KMS-11 (cell line): ENCODE measurements around the gene PPOX.

Experiments used
- H2AFZ ChIP-seq: fragments of 200-600 bp; sonication (generic); 2 replicates; pipeline ENCODE4 v1.6.1; 2016; ENCODE audit warnings: antibody characterized with exemption, mixed run types, low read depth
- H3K27ac ChIP-seq: fragments of 200-600 bp; sonication (generic); 2 replicates; pipeline ENCODE4 v1.6.1; 2016; ENCODE audit warnings: mild to moderate bottlenecking, mixed run types
- H3K27me3 ChIP-seq: fragments of 200-600 bp; sonication (generic); 2 replicates; pipeline ENCODE4 v1.6.1; 2017; ENCODE audit warnings: mild to moderate bottlenecking, low read depth, mixed run types, moderate library complexity; ENCODE audit not compliant: insufficient read depth
- H3K36me3 ChIP-seq: fragments of 200-600 bp; sonication (generic); 2 replicates; pipeline ENCODE4 v1.6.1; 2017; ENCODE audit warnings: mild to moderate bottlenecking, mixed run types; ENCODE audit not compliant: insufficient read depth
- H3K4me1 ChIP-seq: fragments of 200-600 bp; sonication (generic); 2 replicates; pipeline ENCODE4 v1.6.1; 2016; ENCODE audit warnings: mild to moderate bottlenecking, low read depth, mixed run types; ENCODE audit not compliant: poor library complexity, severe bottlenecking
- H3K4me2 ChIP-seq: fragments of 200-600 bp; sonication (generic); 2 replicates; pipeline ENCODE4 v1.7.0; 2016; ENCODE audit warnings: mild to moderate bottlenecking, mixed run types
- H3K4me3 ChIP-seq: fragments of 200-600 bp; sonication (generic); IDR thresholded peaks from 2 replicates; pipeline ENCODE4 v1.6.1; 2017; ENCODE audit warnings: low read depth, low read length, mixed read lengths; ENCODE audit not compliant: insufficient read depth
- H3K79me2 ChIP-seq: fragments of 200-600 bp; sonication (generic); 2 replicates; pipeline ENCODE4 v1.6.1; 2016; ENCODE audit warnings: low read depth, mixed run types; ENCODE audit not compliant: insufficient read depth
- H3K9ac ChIP-seq: fragments of 200-600 bp; sonication (generic); 2 replicates; pipeline ENCODE4 v1.6.1; 2016; ENCODE audit warnings: mild to moderate bottlenecking, mixed run types
- H4K20me1 ChIP-seq: fragments of 200-600 bp; sonication (generic); 2 replicates; pipeline ENCODE4 v1.6.1; 2016; ENCODE audit warnings: mild to moderate bottlenecking, mixed run types; ENCODE audit not compliant: insufficient read depth
- TF ChIP-seq, protein P1 (sequence below): fragments of 200-600 bp; sonication (generic); conservative IDR thresholded peaks from 2 replicates; pipeline ENCODE4 v1.6.1; 2017; ENCODE audit warnings: low read depth, mild to moderate bottlenecking, antibody characterized with exemption, low read length, moderate library complexity, mixed read lengths

PPOX gene

DNA sequence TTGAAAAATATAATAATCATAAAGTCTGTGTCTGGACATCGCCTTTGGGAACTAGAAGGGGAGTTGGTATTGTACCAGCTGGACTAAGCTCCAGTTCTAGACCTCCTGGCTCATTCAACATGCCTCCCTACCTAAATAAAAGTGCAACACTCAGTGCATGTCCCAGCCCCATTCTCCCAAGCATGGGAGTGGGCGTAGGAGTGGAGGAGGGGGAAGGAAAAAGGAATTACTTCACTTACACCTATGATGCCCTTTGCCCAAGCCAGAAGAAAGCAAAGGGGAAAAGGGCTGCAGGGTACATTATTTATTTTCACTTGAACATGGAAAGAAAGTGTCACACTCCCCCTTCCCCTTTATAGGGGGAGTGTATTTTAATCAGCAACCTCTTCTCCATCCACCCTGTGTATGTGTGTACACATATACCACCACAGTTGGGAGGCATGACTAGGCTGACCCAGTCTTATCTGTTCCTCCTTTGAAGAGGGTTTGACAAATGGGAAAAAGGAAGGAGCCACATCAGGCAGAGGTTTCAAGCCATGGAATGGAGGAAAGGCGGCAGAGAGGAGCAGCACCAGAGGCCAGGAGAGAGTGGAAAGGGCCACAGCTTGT lies 45.1 kb upstream of the PPOX start:
- Histone ChIP-seq H3K4me3 (no peak overlapping the region), H3K36me3 (peaks cover 5% of the 10 kb centered on the region; the same call in 1 of the 2 replicates), H2AFZ (no peak overlapping the region), H4K20me1 (no peaks in the 10 kb centered on the region), H3K27ac (no peak overlapping the region), H3K79me2 (peaks cover 49% of the 10 kb centered on the region), H3K4me1 (peaks cover 31% of the 10 kb centered on the region), H3K4me2 (no peak overlapping the region), H3K27me3 (no peaks in the 10 kb centered on the region), H3K9ac (no peak overlapping the region)
- TF ChIP-seq, protein P1, sequence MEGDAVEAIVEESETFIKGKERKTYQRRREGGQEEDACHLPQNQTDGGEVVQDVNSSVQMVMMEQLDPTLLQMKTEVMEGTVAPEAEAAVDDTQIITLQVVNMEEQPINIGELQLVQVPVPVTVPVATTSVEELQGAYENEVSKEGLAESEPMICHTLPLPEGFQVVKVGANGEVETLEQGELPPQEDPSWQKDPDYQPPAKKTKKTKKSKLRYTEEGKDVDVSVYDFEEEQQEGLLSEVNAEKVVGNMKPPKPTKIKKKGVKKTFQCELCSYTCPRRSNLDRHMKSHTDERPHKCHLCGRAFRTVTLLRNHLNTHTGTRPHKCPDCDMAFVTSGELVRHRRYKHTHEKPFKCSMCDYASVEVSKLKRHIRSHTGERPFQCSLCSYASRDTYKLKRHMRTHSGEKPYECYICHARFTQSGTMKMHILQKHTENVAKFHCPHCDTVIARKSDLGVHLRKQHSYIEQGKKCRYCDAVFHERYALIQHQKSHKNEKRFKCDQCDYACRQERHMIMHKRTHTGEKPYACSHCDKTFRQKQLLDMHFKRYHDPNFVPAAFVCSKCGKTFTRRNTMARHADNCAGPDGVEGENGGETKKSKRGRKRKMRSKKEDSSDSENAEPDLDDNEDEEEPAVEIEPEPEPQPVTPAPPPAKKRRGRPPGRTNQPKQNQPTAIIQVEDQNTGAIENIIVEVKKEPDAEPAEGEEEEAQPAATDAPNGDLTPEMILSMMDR, result no peak

DNA sequence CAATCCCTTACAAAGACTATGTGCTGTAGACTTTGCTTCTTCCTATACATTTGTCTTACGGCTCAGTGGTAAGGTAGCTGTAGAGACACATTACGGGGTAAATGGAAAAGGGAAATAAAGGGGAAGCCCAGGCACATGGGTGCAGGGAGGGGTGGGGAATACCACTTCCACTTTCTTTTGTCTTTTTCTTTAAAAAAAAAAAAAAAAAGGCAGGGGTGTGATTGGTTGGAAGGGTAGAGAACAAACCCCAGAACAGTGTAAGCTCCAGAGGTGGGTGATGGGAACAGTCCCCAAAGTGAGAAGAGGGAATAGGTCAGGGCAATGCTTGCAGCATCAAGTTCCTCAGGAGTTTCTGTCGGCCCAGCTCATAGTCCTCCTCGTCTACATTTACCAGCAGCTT lies 44.4 kb upstream of the PPOX start:
- Histone ChIP-seq H3K4me3 (no peak overlapping the region), H3K36me3 (peaks cover 5% of the 10 kb centered on the region; the same call in 1 of the 2 replicates), H3K79me2 (peaks cover 49% of the 10 kb centered on the region), H3K4me2 (no peak overlapping the region), H3K27me3 (no peaks in the 10 kb centered on the region), H4K20me1 (no peaks in the 10 kb centered on the region), H3K27ac (no peak overlapping the region), H3K9ac (no peak overlapping the region), H2AFZ (no peak overlapping the region), H3K4me1 (peaks cover 24% of the 10 kb centered on the region)
- TF ChIP-seq, protein P1, result no peak

DNA sequence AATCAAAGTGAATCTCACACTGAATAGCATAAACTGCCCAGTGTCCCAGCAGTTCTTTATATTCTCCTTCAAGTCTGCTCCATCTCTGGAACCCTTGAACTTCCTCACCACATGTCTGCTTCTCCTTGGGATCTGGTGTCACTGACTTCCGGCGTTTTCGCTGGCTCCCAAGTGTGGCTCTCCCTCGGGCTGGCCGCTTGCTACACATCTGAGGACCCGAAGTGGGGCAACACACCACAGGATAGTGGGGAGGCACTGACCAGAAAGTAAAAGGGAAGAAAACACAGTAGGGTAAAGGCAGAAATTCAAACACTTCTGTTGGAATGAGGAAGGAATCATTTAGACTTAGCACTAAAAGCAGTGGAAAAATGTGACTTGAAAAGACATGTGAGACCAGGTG lies 43.3 kb upstream of the PPOX start:
- no peaks in the 10 kb centered on the region for H3K27me3 ChIP-seq
- peaks cover 9% of the 10 kb centered on the region; the same call in 1 of the 2 replicates for H3K36me3 ChIP-seq
- no peak overlapping the region for H3K9ac ChIP-seq
- no peak overlapping the region for H3K4me3 ChIP-seq
- no peak overlapping the region for H2AFZ ChIP-seq
- peaks cover 25% of the 10 kb centered on the region for H3K4me1 ChIP-seq
- H3K27ac ChIP-seq, result no peak overlapping the region
- H4K20me1 ChIP-seq, result no peaks in the 10 kb centered on the region
- H3K79me2 ChIP-seq, result peaks cover 42% of the 10 kb centered on the region; the same call in 1 of the 2 replicates
- TF ChIP-seq, protein P1, result no peak
- no peak overlapping the region for H3K4me2 ChIP-seq

DNA sequence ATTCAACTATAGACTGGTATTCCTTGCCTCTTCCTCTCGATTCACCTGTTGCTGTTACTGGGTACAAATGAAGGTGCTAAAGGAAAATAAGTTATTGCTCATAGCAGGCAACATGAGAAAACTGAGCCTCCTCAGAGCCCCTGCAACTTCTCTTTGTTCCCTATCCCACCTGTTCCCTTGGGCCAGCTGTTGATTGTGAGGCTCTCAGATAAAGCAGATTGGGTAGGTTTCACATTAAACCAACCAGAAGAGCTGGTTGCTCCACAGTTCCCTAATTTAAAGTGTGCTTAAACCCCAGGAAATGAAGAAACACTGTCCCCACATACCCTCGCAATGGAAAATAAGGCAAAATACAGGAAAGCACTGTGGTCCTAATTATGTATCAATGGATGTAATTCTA lies 38.6 kb upstream of the PPOX start:
- peaks cover 4% of the 10 kb centered on the region; the same call in 1 of the 2 replicates for H3K36me3 ChIP-seq
- peaks cover 46% of the 10 kb centered on the region; the same call in 1 of the 2 replicates for H3K79me2 ChIP-seq
- no peak overlapping the region for H3K4me3 ChIP-seq
- peaks cover 27% of the 10 kb centered on the region for H3K4me1 ChIP-seq
- H3K9ac ChIP-seq, result no peak overlapping the region
- no peak overlapping the region for H2AFZ ChIP-seq
- TF ChIP-seq, protein P1, result no peak
- H3K4me2 ChIP-seq, result no peak overlapping the region
- H4K20me1 ChIP-seq, result no peaks in the 10 kb centered on the region
- H3K27me3 ChIP-seq, result no peaks in the 10 kb centered on the region
- no peak overlapping the region for H3K27ac ChIP-seq
